Measurements from ENCODE around the gene SFRP5.

DNA sequence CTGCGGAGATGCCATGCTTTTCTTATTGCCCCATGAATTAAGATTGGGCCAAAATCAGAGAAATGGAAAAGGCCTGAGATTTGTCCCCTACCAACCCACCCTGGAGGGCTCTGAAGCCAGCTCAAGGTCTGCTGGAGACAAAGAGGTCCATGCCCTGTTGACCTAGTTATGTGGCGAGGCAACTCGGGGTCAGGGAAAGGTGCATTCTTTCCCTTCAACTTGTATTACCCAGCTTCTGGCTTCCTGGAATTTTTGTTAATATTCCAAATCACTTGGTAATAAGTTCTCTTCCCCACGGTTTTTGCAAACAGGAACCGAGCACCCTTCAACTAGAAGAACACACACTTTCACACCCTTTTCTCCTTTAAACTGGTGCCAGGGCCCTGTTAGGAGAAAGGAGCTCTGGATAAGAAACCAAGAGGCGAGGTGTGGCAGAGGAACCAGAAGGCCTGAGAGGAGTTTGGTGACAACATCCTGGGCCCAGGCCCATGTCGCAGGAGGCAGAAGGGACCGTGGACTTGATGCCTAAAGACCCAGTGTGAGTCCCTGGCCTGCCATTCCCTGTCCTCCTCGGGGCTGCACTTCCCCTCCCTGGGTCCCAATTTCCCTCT lies 12.5 kb upstream of the SFRP5 start:
- TF ChIP-seq, protein P1, sequence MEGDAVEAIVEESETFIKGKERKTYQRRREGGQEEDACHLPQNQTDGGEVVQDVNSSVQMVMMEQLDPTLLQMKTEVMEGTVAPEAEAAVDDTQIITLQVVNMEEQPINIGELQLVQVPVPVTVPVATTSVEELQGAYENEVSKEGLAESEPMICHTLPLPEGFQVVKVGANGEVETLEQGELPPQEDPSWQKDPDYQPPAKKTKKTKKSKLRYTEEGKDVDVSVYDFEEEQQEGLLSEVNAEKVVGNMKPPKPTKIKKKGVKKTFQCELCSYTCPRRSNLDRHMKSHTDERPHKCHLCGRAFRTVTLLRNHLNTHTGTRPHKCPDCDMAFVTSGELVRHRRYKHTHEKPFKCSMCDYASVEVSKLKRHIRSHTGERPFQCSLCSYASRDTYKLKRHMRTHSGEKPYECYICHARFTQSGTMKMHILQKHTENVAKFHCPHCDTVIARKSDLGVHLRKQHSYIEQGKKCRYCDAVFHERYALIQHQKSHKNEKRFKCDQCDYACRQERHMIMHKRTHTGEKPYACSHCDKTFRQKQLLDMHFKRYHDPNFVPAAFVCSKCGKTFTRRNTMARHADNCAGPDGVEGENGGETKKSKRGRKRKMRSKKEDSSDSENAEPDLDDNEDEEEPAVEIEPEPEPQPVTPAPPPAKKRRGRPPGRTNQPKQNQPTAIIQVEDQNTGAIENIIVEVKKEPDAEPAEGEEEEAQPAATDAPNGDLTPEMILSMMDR (IDR thresholded peaks at IDR 0.05) = no peak
- no peak for TF ChIP-seq POLR2A (IDR thresholded peaks at IDR 0.05)

All from uterus (tissue), 2 donors.